KMS-11 (cell line): ENCODE measurements around the gene TBC1D13.

Experiments used
- H2AFZ ChIP-seq: fragments of 200-600 bp; sonication (generic); 2 replicates; pipeline ENCODE4 v1.6.1; 2016; ENCODE audit warnings: antibody characterized with exemption, mixed run types, low read depth
- H3K27ac ChIP-seq: fragments of 200-600 bp; sonication (generic); 2 replicates; pipeline ENCODE4 v1.6.1; 2016; ENCODE audit warnings: mild to moderate bottlenecking, mixed run types
- H3K27me3 ChIP-seq: fragments of 200-600 bp; sonication (generic); 2 replicates; pipeline ENCODE4 v1.6.1; 2017; ENCODE audit warnings: mild to moderate bottlenecking, low read depth, mixed run types, moderate library complexity; ENCODE audit not compliant: insufficient read depth
- H3K36me3 ChIP-seq: fragments of 200-600 bp; sonication (generic); 2 replicates; pipeline ENCODE4 v1.6.1; 2017; ENCODE audit warnings: mild to moderate bottlenecking, mixed run types; ENCODE audit not compliant: insufficient read depth
- H3K4me1 ChIP-seq: fragments of 200-600 bp; sonication (generic); 2 replicates; pipeline ENCODE4 v1.6.1; 2016; ENCODE audit warnings: mild to moderate bottlenecking, low read depth, mixed run types; ENCODE audit not compliant: poor library complexity, severe bottlenecking
- H3K4me2 ChIP-seq: fragments of 200-600 bp; sonication (generic); 2 replicates; pipeline ENCODE4 v1.7.0; 2016; ENCODE audit warnings: mild to moderate bottlenecking, mixed run types
- H3K4me3 ChIP-seq: fragments of 200-600 bp; sonication (generic); IDR thresholded peaks from 2 replicates; pipeline ENCODE4 v1.6.1; 2017; ENCODE audit warnings: low read depth, low read length, mixed read lengths; ENCODE audit not compliant: insufficient read depth
- H3K79me2 ChIP-seq: fragments of 200-600 bp; sonication (generic); 2 replicates; pipeline ENCODE4 v1.6.1; 2016; ENCODE audit warnings: low read depth, mixed run types; ENCODE audit not compliant: insufficient read depth
- H3K9ac ChIP-seq: fragments of 200-600 bp; sonication (generic); 2 replicates; pipeline ENCODE4 v1.6.1; 2016; ENCODE audit warnings: mild to moderate bottlenecking, mixed run types
- H4K20me1 ChIP-seq: fragments of 200-600 bp; sonication (generic); 2 replicates; pipeline ENCODE4 v1.6.1; 2016; ENCODE audit warnings: mild to moderate bottlenecking, mixed run types; ENCODE audit not compliant: insufficient read depth
- CTCF ChIP-seq: fragments of 200-600 bp; sonication (generic); conservative IDR thresholded peaks from 2 replicates; pipeline ENCODE4 v1.6.1; 2017; ENCODE audit warnings: low read depth, mild to moderate bottlenecking, antibody characterized with exemption, low read length, moderate library complexity, mixed read lengths

Gene TBC1D13

GRCh38 chr9:128828719-128829452 is 41.8 kb downstream of the TBC1D13 start:
- no peak for TF ChIP-seq CTCF
- Histone ChIP-seq H3K4me2 (peak overlapping the region; percentile 56), H3K36me3 (no peaks in the 10 kb centered on the region; the same call in 1 of the 2 replicates), H2AFZ (peak overlapping the region; percentile 84), H3K27ac (0 out of 2 replicates have a peak overlapping the region, but pooled peaks have one; percentile 20), H3K79me2 (peaks cover 19% of the 10 kb centered on the region), H3K4me3 (peak overlapping the region; percentile 62), H4K20me1 (no peaks in the 10 kb centered on the region), H3K9ac (peak overlapping the region; percentile 69), H3K4me1 (no peaks in the 10 kb centered on the region), H3K27me3 (no peaks in the 10 kb centered on the region)

- no peak for TF ChIP-seq CTCF
- peak within 1 kb of the TSS; percentile 20; the same call in 1 of the 2 replicates for H3K27ac ChIP-seq
- peaks cover 19% of the 10 kb centered on the region for H3K79me2 ChIP-seq
- H3K4me3 ChIP-seq, result peak within 1 kb of the TSS; percentile 62
- H3K36me3 ChIP-seq, result no peaks in the 10 kb centered on the region; the same call in 1 of the 2 replicates
- peak within 1 kb of the TSS; percentile 56 for H3K4me2 ChIP-seq
- no peaks in the 10 kb centered on the region for H3K27me3 ChIP-seq
- no peaks in the 10 kb centered on the region for H4K20me1 ChIP-seq
- H3K9ac ChIP-seq, result peak within 1 kb of the TSS; percentile 69
- H2AFZ ChIP-seq, result peak within 1 kb of the TSS; percentile 84
- no peaks in the 10 kb centered on the region for H3K4me1 ChIP-seq
These were observed 42.6 kb downstream of the TBC1D13 start, which contains the start of gene SPOUT1 for GRCh38 chr9:128829477-128830251. Gene SPOUT1, minus strand, starts transcription at chr9:128829794. Its CDS starts 14 bp downstream, at chr9:128829780.

GRCh38 chr9:128833696-128834095 is 46.6 kb downstream of the TBC1D13 start:
- no peak overlapping the region for H3K27ac ChIP-seq
- H3K4me1 ChIP-seq, result no peaks in the 10 kb centered on the region
- no peaks in the 10 kb centered on the region for H3K36me3 ChIP-seq
- no peaks in the 10 kb centered on the region for H3K27me3 ChIP-seq
- no peak overlapping the region for H3K9ac ChIP-seq
- no peak overlapping the region for H2AFZ ChIP-seq
- TF ChIP-seq CTCF, result no peak
- H3K4me2 ChIP-seq, result no peak overlapping the region
- H3K79me2 ChIP-seq, result peaks cover 7% of the 10 kb centered on the region; the same call in 1 of the 2 replicates
- no peak overlapping the region for H3K4me3 ChIP-seq
- no peaks in the 10 kb centered on the region for H4K20me1 ChIP-seq

GRCh38 chr9:128835246-128836210 is 48.5 kb downstream of the TBC1D13 start:
- no peaks in the 10 kb centered on the region for H3K36me3 ChIP-seq
- no peak overlapping the region for H2AFZ ChIP-seq
- TF ChIP-seq CTCF, result no peak
- no peaks in the 10 kb centered on the region for H3K27me3 ChIP-seq
- H3K4me1 ChIP-seq, result no peaks in the 10 kb centered on the region
- H3K4me2 ChIP-seq, result no peak overlapping the region
- no peak overlapping the region for H3K9ac ChIP-seq
- no peak overlapping the region for H3K27ac ChIP-seq
- no peaks in the 10 kb centered on the region for H3K79me2 ChIP-seq
- H4K20me1 ChIP-seq, result no peaks in the 10 kb centered on the region
- H3K4me3 ChIP-seq, result no peak overlapping the region
